Activated effector memory CD4-positive, alpha-beta T cell treated with anti-CD3 and anti-CD28 coated beads, Interleukin-2, amount 50 U/mL, for 16 hours (primary cell): ENCODE data around the gene SDF2L1.
"Not testable (repeated sequence)": the region's sequence is repeated elsewhere in the genome, so short reads cannot be mapped to it uniquely, and the experiment has no call there.

ENCODE experiments used
- DNase-seq: peaks from one replicate; pipeline ENCODE4 v3.0.0-alpha.2; 2020

Gene SDF2L1

GRCh38 chr22:21688706-21689381, 46.7 kb downstream of the SDF2L1 start:
- DNase-seq: no peak

GRCh38 chr22:21690401-21690801, 48.3 kb downstream of the SDF2L1 start:
- DNase-seq: no peak

DNA sequence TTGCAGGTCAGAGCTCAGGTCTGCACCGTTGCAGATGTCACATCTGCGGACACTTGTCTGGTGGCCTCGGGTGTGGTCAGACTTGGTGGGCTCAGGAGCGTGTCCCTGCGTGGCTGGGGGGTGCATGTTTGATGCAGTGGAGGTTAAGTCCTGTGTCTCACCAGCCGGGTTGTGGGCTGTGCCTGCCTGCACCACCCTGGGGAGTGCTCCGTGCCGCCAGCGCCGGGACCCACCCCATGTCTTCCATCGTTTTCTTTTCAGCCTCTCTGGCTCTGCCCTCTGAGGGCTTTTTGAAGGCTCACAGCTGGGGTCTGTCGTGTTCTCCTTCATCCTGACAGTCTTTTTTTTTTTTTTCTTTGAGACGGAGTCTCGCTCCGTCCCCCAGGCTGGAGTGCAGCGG, 49.7 kb downstream of the SDF2L1 start:
- DNase-seq: no peak

DNA sequence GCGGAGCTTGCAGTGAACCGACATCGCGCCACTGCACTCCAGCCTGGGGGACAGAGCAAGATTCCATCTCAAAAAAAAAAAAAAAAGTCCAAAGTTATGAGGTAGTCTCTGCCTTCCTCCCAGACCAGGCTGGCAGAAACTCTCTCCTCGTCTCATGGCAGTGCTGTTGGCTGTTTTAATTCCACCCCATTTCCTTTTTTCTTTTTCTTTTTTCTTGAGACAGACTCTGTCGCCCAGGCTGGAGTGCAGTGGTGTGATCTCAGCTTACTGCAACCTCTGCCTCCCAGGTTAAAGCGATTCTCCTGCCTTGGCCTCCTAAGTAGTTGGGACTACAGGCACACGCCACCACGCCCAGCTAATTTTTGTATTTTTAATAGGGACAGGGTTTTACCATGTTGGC, 50.8 kb downstream of the SDF2L1 start:
- not testable (repeated sequence) for DNase-seq

DNA sequence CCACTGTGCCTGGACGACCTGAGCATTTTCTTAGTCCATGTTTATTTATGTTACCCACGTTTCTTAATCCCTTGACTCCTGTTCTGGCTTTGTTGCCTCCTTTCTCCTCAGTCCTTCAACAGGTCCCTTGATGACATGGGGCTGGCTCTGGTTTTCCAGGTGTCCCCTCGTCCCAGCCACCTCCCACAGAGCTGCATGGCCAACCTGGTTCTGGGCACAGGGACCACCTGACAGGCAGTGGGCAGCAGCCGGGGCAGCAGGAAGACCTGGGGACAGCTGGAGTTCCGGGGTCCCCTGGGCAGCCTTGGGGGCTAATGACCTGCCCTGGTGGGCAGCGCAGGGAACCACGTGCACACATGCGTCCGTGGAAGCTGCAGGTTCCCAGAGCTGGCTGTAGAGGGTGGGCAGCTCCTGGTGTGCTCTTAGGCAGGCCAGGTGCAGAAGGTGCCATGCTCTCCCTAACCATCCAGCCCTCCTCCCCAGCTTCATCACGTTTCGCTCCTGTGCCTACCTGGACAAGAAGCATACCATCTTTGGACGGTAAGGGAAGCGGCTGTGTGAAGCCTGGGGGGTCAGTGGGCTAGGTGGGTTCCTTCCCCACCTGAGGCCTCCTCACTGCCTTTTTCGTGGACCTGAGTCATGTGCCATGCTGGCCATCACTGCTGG, 51.4 kb downstream of the SDF2L1 start:
- no peak for DNase-seq
